GM23338 (cell line): Measurements from ENCODE around the gene TRIM44. TPM values are rescaled to one million over a fixed set of nuclear protein-coding genes. Genes with fewer than 3 reads are reported as not detected.

Source experiments
- ATAC-seq: fragments of 200-7000 bp; cut with Tn5 transposase; 3 replicates; pipeline ENCODE4 v1.9.1; 2020
- DNase-seq: peaks from one replicate; pipeline ENCODE4 v3.0.0-alpha.2; 2015; ENCODE audit warnings: low spot score
- H2AFZ ChIP-seq: fragments of 200-600 bp; sonication (generic); 2 replicates; pipeline ENCODE4 v1.8.0; 2016; ENCODE audit warnings: antibody characterized with exemption, mild to moderate bottlenecking, moderate library complexity
- H3F3A ChIP-seq: fragments of 200-600 bp; sonication (generic); replicated peaks from 2 replicates; pipeline ENCODE4 v1.8.0; 2017; ENCODE audit warnings: antibody characterized with exemption, mixed run types, low read depth
- H3K27ac ChIP-seq: fragments of 200-600 bp; sonication (generic); 2 replicates; pipeline ENCODE4 v1.6.1; 2016; ENCODE audit warnings: low read depth
- H3K27me3 ChIP-seq: fragments of 200-600 bp; sonication (generic); 2 replicates; pipeline ENCODE4 v1.8.0; 2016; ENCODE audit warnings: mild to moderate bottlenecking, mixed run types, moderate library complexity; ENCODE audit not compliant: insufficient read depth
- H3K36me3 ChIP-seq: fragments of 200-600 bp; sonication (generic); 2 replicates; pipeline ENCODE4 v1.8.0; 2016; ENCODE audit warnings: mild to moderate bottlenecking; ENCODE audit not compliant: insufficient read depth
- H3K4me1 ChIP-seq: fragments of 200-600 bp; sonication (generic); 2 replicates; pipeline ENCODE4 v1.8.0; 2016; ENCODE audit warnings: mild to moderate bottlenecking, moderate library complexity; ENCODE audit not compliant: insufficient read depth
- H3K4me2 ChIP-seq: fragments of 200-600 bp; sonication (generic); 2 replicates; pipeline ENCODE4 v1.7.1; 2017; ENCODE audit warnings: mixed run types
- H3K4me3 ChIP-seq: fragments of 200-600 bp; sonication (generic); 2 replicates; pipeline ENCODE4 v1.6.1; 2016; ENCODE audit warnings: mixed run types
- H3K79me2 ChIP-seq: fragments of 200-600 bp; sonication (generic); replicated peaks from 2 replicates; pipeline ENCODE4 v1.8.0; 2017; ENCODE audit warnings: mild to moderate bottlenecking; ENCODE audit not compliant: insufficient read depth
- H3K9me2 ChIP-seq: fragments of 200-600 bp; sonication (generic); 2 replicates; pipeline ENCODE4 v1.8.0; 2017; ENCODE audit not compliant: insufficient read depth
- H4K20me1 ChIP-seq: fragments of 200-600 bp; sonication (generic); replicated peaks from 2 replicates; pipeline ENCODE4 v1.8.0; 2017; ENCODE audit warnings: mild to moderate bottlenecking; ENCODE audit not compliant: insufficient read depth
- H3K27ac Mint-ChIP-seq: 2 replicates; pipeline ENCODE4 v1.8.0; 2020; ENCODE audit warnings: inconsistent platforms, mild to moderate bottlenecking, moderate library complexity, mixed read lengths
- H3K27me3 Mint-ChIP-seq: 3 replicates; pipeline ENCODE4 v1.8.0; 2022; ENCODE audit warnings: low read depth, mild to moderate bottlenecking, moderate library complexity, mixed read lengths, inconsistent platforms; ENCODE audit not compliant: insufficient read depth, poor library complexity
- H3K36me3 Mint-ChIP-seq: 3 replicates; pipeline ENCODE4 v1.8.0; 2021; ENCODE audit warnings: low read depth, mild to moderate bottlenecking, inconsistent platforms, moderate library complexity, mixed read lengths
- H3K4me1 Mint-ChIP-seq: 3 replicates; pipeline ENCODE4 v1.8.0; 2020; ENCODE audit warnings: mild to moderate bottlenecking, inconsistent platforms, mixed read lengths
- H3K4me3 Mint-ChIP-seq: 3 replicates; pipeline ENCODE4 v1.8.0; 2021; ENCODE audit warnings: moderate library complexity, mild to moderate bottlenecking, inconsistent platforms, mixed read lengths
- H3K9me3 Mint-ChIP-seq: 3 replicates; pipeline ENCODE4 v1.8.0; 2020; ENCODE audit warnings: moderate library complexity, mild to moderate bottlenecking, inconsistent platforms, mixed read lengths
- CREB1 ChIP-seq: fragments of 250-450 bp; sonication (Bioruptor Pico); IDR thresholded peaks from 2 replicates; pipeline ENCODE4 v1.5.0; 2020; ENCODE audit warnings: low read depth, mild to moderate bottlenecking, moderate library complexity
- EZH2 ChIP-seq: fragments of 200-600 bp; sonication (generic); IDR thresholded peaks from one replicate; pipeline ENCODE4 v1.8.0; 2017; ENCODE audit warnings: antibody characterized with exemption, mild to moderate bottlenecking, low read depth; ENCODE audit not compliant: unreplicated experiment
- JUNB ChIP-seq: IDR thresholded peaks from one replicate; pipeline ENCODE4 v1.6.1; 2016; ENCODE audit warnings: antibody characterized with exemption; ENCODE audit not compliant: unreplicated experiment
- NANOG ChIP-seq: IDR thresholded peaks from 2 replicates; pipeline ENCODE4 v1.6.1; 2016; ENCODE audit warnings: antibody characterized with exemption, borderline replicate concordance
- REST ChIP-seq: IDR thresholded peaks from one replicate; pipeline ENCODE4 v1.6.1; 2018; ENCODE audit warnings: antibody characterized with exemption; ENCODE audit not compliant: unreplicated experiment
- ZNF462 ChIP-seq: fragments of 250-450 bp; sonication (Bioruptor Pico); IDR thresholded peaks from 2 replicates; pipeline ENCODE4 v1.5.0; 2020; ENCODE audit warnings: mild to moderate bottlenecking, moderate library complexity
- polyA plus RNA-seq: library from polyadenylated mRNA; unstranded; fragments of >200 nt; fragmentation: Nextera tagmentation; extraction: Ambion mirVana; gene quantifications from 2 replicates; pipeline ENCODE4 v1.2.1, GENCODE V29; 2016
- total RNA-seq: library from RNA; depleted of rRNA; stranded (reverse); fragments of >200 nt; shearing (Covaris generic); gene quantifications from 2 replicates; pipeline ENCODE4 v1.2.3, GENCODE V29; 2014

The TRIM44 gene
- total and polyA plus RNA-seq, 2 experiments from 2014 or later: 10.3 to 10.4 TPM

- no peak for TF ChIP-seq ZNF462 (CRISPR knock-in tag)
Observed at GRCh38 chr11:35742707-35743454, 80.3 kb downstream of the TRIM44 start (continued).

- no peak overlapping the region for H3K27ac ChIP-seq
- Mint-ChIP-seq H3K9me3 (no peaks in the 10 kb centered on the region), H3K27ac (no peak overlapping the region), H3K4me3 (no peak overlapping the region), H3K36me3 (no peaks in the 10 kb centered on the region), H3K4me1 (peaks cover 10% of the 10 kb centered on the region), H3K27me3 (no peaks in the 10 kb centered on the region)
- H3K9me2 ChIP-seq: no peaks in the 10 kb centered on the region
- DNase-seq (no peak), ATAC-seq (no peak)
- H2AFZ ChIP-seq: no peak overlapping the region
- peaks cover 4% of the 10 kb centered on the region; the same call in 1 of the 2 replicates for H3K4me1 ChIP-seq
- 0 out of 2 replicates have a peak, but pooled peaks cover 3% of the 10 kb centered on the region for H3F3A ChIP-seq
- H3K79me2 ChIP-seq: no peaks in the 10 kb centered on the region
- no peak overlapping the region for H3K4me3 ChIP-seq
- no peaks in the 10 kb centered on the region for H3K27me3 ChIP-seq
- H3K36me3 ChIP-seq: no peaks in the 10 kb centered on the region
- no peak overlapping the region for H3K4me2 ChIP-seq
- no peaks in the 10 kb centered on the region; the same call in 1 of the 2 replicates for H4K20me1 ChIP-seq
- TF ChIP-seq CREB1 (CRISPR knock-in tag): no peak
- no peak for TF ChIP-seq EZH2
- TF ChIP-seq JUNB: no peak
- TF ChIP-seq REST: no peak
- no peak for TF ChIP-seq NANOG
Observed at GRCh38 chr11:35746356-35747153, 84.0 kb downstream of the TRIM44 start.
